Caco-2 (cell line): ENCODE results near the gene CFC1B. TPM values are rescaled to one million over a fixed set of nuclear protein-coding genes. Genes with fewer than 3 reads are reported as not detected.
"Not testable (repeated sequence)": the region's sequence is repeated elsewhere in the genome, so short reads cannot be mapped to it uniquely, and the experiment has no call there.

Source experiments
- BruUV-seq: library from RNA; stranded (reverse); fragments of 400-500 nt; replicated peaks from 2 replicates; lab custom pipeline; 2021; lab: Mats Ljungman, UMichigan
- CTCF ChIA-PET: fragments of 300-600 bp; sonication (Branson Sonifier 250); formaldehyde crosslinking; loops from one replicate; lab custom pipeline; 2022; ENCODE audit warnings: antibody characterized with exemption; lab: Charles Lee
- POLR2A ChIA-PET: fragments of 300-600 bp; sonication (Branson Sonifier 250); formaldehyde crosslinking; loops from one replicate; lab custom pipeline; 2022; ENCODE audit warnings: antibody characterized with exemption; lab: Charles Lee
- DNase-seq, 2 experiments: peaks; one replicate each; pipeline versions ENCODE4 v3.0.0 to v3.0.0-alpha.2; 2020 to 2022
- H3K27me3 ChIP-seq: replicated peaks from 2 replicates; pipeline ENCODE4 v1.6.0; 2011; ENCODE audit warnings: low read length; ENCODE audit not compliant: control insufficient read depth, insufficient read depth
- H3K36me3 ChIP-seq: 2 replicates; pipeline ENCODE4 v1.5.1; 2011; ENCODE audit warnings: low read length; ENCODE audit not compliant: control insufficient read depth, insufficient read depth
- H3K4me1 ChIP-seq: fragments of 250-450 bp; sonication (Bioruptor Pico); 2 replicates; pipeline ENCODE4 v1.5.1; 2020; ENCODE audit warnings: mild to moderate bottlenecking
- H3K4me3 ChIP-seq: 2 replicates; pipeline ENCODE4 v1.5.1; 2011; ENCODE audit warnings: low read depth, mild to moderate bottlenecking, control low read depth, low read length
- H3K9me3 ChIP-seq: fragments of 250-450 bp; sonication (Bioruptor Pico); 2 replicates; pipeline ENCODE4 v1.5.1; 2020; ENCODE audit warnings: mild to moderate bottlenecking, moderate library complexity
- H3K27ac Mint-ChIP-seq: one replicate; pipeline ENCODE4 v1.8.0; 2022; ENCODE audit warnings: mixed read lengths; ENCODE audit not compliant: unreplicated experiment
- H3K27me3 Mint-ChIP-seq: one replicate; pipeline ENCODE4 v1.8.0; 2022; ENCODE audit warnings: mixed read lengths; ENCODE audit not compliant: insufficient read depth, unreplicated experiment
- H3K36me3 Mint-ChIP-seq: one replicate; pipeline ENCODE4 v1.8.0; 2022; ENCODE audit warnings: mild to moderate bottlenecking, mixed read lengths; ENCODE audit not compliant: insufficient read depth, unreplicated experiment
- H3K4me1 Mint-ChIP-seq: one replicate; pipeline ENCODE4 v1.8.0; 2022; ENCODE audit warnings: low read depth, mixed read lengths; ENCODE audit not compliant: unreplicated experiment
- H3K4me3 Mint-ChIP-seq: one replicate; pipeline ENCODE4 v1.8.0; 2022; ENCODE audit warnings: mild to moderate bottlenecking, moderate library complexity, mixed read lengths; ENCODE audit not compliant: unreplicated experiment
- H3K9me3 Mint-ChIP-seq: one replicate; pipeline ENCODE4 v1.8.0; 2022; ENCODE audit warnings: mixed read lengths; ENCODE audit not compliant: unreplicated experiment
- intact Hi-C: fragments of 100-400 bp; cut with micrococcal nuclease; formaldehyde crosslinking; loops from one replicate; pipeline ENCODE4 v1.10.0; 2022; ENCODE audit not compliant: unreplicated experiment
- total RNA-seq: library from RNA; stranded (reverse); gene quantifications from 2 replicates; pipeline ENCODE4 v1.2.3, GENCODE V29; 2022

Gene CFC1B
- total RNA-seq, 1 experiment from 2014 or later: not detected

DNA sequence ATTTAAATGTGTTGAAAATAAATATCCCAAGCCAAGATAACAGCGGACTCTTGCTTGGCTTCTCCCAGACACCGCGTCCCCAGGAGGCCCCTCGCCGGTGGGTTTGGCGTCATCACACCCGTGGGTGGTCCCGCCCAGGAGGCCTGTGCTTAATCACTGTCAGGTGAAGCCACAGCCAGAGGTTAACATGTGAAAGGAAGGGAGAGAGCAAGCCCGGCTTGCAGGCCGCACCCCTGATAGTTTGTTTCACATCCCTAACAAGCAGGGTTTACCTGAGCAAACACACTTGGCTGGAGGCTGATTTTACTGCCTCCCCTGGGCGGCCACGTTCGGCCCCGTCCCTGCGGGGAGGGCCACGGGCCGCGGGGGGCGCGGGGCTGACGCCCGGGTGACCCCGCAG, 1.4 kb downstream of the CFC1B start:
- H3K36me3 Mint-ChIP-seq, BruUV-seq, CTCF ChIA-PET, H3K27me3 ChIP-seq, H3K4me3 Mint-ChIP-seq, H3K9me3 ChIP-seq, H3K4me3 ChIP-seq, H3K4me1 ChIP-seq, POLR2A ChIA-PET, H3K36me3 ChIP-seq, DNase-seq, H3K4me1 Mint-ChIP-seq, H3K27me3 Mint-ChIP-seq, intact Hi-C loops, H3K27ac Mint-ChIP-seq, H3K9me3 Mint-ChIP-seq: not testable (repeated sequence)

- H3K36me3 Mint-ChIP-seq, CTCF ChIA-PET, H3K9me3 Mint-ChIP-seq, H3K36me3 ChIP-seq, H3K4me3 ChIP-seq, POLR2A ChIA-PET, H3K27me3 Mint-ChIP-seq, H3K27me3 ChIP-seq, intact Hi-C loops, H3K9me3 ChIP-seq, H3K4me3 Mint-ChIP-seq, H3K4me1 ChIP-seq, DNase-seq, H3K27ac Mint-ChIP-seq, BruUV-seq, H3K4me1 Mint-ChIP-seq: not testable (repeated sequence)
Observed at GRCh38 chr2:130527365-130527967, 6.4 kb downstream of the CFC1B start.

DNA sequence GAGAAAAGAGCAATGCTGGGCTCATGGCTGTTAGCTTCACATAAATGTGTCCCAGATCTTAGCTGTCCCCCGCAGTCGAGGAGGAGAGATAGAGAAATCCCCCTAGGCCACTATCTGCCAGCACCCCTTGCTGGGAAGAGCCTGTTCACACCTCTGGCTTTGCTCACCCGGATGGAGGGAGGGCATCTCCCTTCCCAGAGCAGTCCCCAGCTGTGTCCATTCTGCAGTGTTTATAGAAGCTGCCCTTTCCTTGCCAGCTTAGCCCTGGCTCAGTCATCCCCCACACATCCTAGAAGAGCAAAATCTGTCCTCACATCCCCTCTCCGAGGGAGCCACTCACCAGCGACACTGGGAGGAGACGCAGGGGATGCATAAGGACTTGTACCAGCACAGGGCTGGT, 8.5 kb downstream of the CFC1B start:
- H3K9me3 ChIP-seq, H3K4me1 Mint-ChIP-seq, H3K9me3 Mint-ChIP-seq, intact Hi-C loops, H3K36me3 ChIP-seq, CTCF ChIA-PET, BruUV-seq, H3K27ac Mint-ChIP-seq, POLR2A ChIA-PET, H3K27me3 ChIP-seq, DNase-seq, H3K4me3 ChIP-seq, H3K36me3 Mint-ChIP-seq, H3K4me1 ChIP-seq, H3K27me3 Mint-ChIP-seq, H3K4me3 Mint-ChIP-seq: not testable (repeated sequence)

- H3K4me1 Mint-ChIP-seq, DNase-seq, BruUV-seq, H3K36me3 ChIP-seq, H3K4me3 Mint-ChIP-seq, H3K36me3 Mint-ChIP-seq, H3K4me3 ChIP-seq, H3K4me1 ChIP-seq, H3K9me3 Mint-ChIP-seq, CTCF ChIA-PET, H3K27me3 Mint-ChIP-seq, intact Hi-C loops, H3K27me3 ChIP-seq, POLR2A ChIA-PET, H3K27ac Mint-ChIP-seq, H3K9me3 ChIP-seq: not testable (repeated sequence)
Observed at GRCh38 chr2:130530212-130530611, 9.2 kb downstream of the CFC1B start.

- H3K4me3 Mint-ChIP-seq, BruUV-seq: not testable (repeated sequence)
Observed at GRCh38 chr2:130531225-130531624, 10.2 kb downstream of the CFC1B start.

GRCh38 chr2:130531672-130532071, 10.7 kb downstream of the CFC1B start:
- CTCF ChIA-PET, H3K36me3 Mint-ChIP-seq, BruUV-seq, H3K36me3 ChIP-seq, H3K4me3 ChIP-seq, H3K9me3 Mint-ChIP-seq, H3K4me1 ChIP-seq, H3K9me3 ChIP-seq, H3K4me3 Mint-ChIP-seq, H3K27me3 Mint-ChIP-seq, H3K27me3 ChIP-seq, intact Hi-C loops, H3K4me1 Mint-ChIP-seq, H3K27ac Mint-ChIP-seq, POLR2A ChIA-PET, DNase-seq: not testable (repeated sequence)

More at GRCh38 chr2:130531225-130531624, 10.2 kb downstream of the CFC1B start:
- H3K27me3 Mint-ChIP-seq, H3K4me3 ChIP-seq, H3K4me1 ChIP-seq, CTCF ChIA-PET, DNase-seq, H3K9me3 Mint-ChIP-seq, H3K36me3 ChIP-seq, intact Hi-C loops, H3K27ac Mint-ChIP-seq, POLR2A ChIA-PET, H3K9me3 ChIP-seq, H3K4me1 Mint-ChIP-seq, H3K27me3 ChIP-seq, H3K36me3 Mint-ChIP-seq: not testable (repeated sequence)

DNA sequence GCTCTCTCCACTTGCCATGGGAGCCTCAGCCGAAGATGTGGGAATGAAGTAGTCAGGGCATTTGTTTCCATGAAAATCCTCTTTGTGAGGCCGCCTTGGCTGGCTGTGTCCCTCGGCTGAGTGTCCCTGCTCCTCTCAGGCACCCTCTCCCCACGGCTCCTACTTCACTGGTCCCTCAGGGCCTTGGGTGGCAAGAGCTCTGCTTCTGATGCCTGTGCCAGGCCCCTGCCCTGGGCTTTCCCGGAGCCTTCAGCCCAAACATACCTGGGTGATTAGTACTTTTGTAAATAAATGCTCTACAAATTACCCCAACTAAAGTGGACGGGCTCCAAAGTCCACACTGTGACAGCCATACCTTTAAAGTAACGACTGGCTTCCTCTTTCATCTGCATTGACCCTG, 15.6 kb downstream of the CFC1B start:
- H3K9me3 ChIP-seq, H3K36me3 ChIP-seq, H3K27me3 Mint-ChIP-seq, H3K27me3 ChIP-seq, H3K4me1 Mint-ChIP-seq, DNase-seq, H3K4me3 Mint-ChIP-seq, H3K36me3 Mint-ChIP-seq, H3K4me3 ChIP-seq, CTCF ChIA-PET, H3K27ac Mint-ChIP-seq, intact Hi-C loops, BruUV-seq, H3K4me1 ChIP-seq, POLR2A ChIA-PET, H3K9me3 Mint-ChIP-seq: not testable (repeated sequence)
